WTC11 (cell line): Measurements from ENCODE around the gene P3R3URF. TPM values are rescaled to one million over a fixed set of nuclear protein-coding genes. Genes with fewer than 3 reads are reported as not detected.

Experiments used
- ATAC-seq: fragments of 200-7000 bp; cut with Tn5 transposase; 2 replicates; pipeline ENCODE4 v1.10.0; 2021; ENCODE audit warnings: mild to moderate bottlenecking, moderate library complexity
- CTCF ChIA-PET: fragments of 300-600 bp; sonication (Branson Sonifier 250); formaldehyde crosslinking; loops from one replicate; lab custom pipeline; 2021; ENCODE audit warnings: antibody characterized with exemption; lab: Charles Lee
- POLR2A ChIA-PET: fragments of 350-600 bp; sonication (Branson Sonifier 250); formaldehyde crosslinking; loops from one replicate; lab custom pipeline; 2021; ENCODE audit warnings: antibody characterized with exemption; lab: Charles Lee
- DNase-seq: peaks from one replicate; pipeline ENCODE4 v3.0.0; 2021; ENCODE audit warnings: low spot score
- H3K27ac Mint-ChIP-seq: 2 replicates; pipeline ENCODE4 v1.8.0; 2021; ENCODE audit warnings: mixed read lengths
- H3K27me3 Mint-ChIP-seq: 2 replicates; pipeline ENCODE4 v1.8.0; 2021; ENCODE audit warnings: low read depth, mild to moderate bottlenecking, moderate library complexity, mixed read lengths
- H3K36me3 Mint-ChIP-seq: 2 replicates; pipeline ENCODE4 v1.8.0; 2021; ENCODE audit warnings: mixed read lengths
- H3K4me1 Mint-ChIP-seq: 2 replicates; pipeline ENCODE4 v1.8.0; 2022; ENCODE audit warnings: mixed read lengths
- H3K4me3 Mint-ChIP-seq: 2 replicates; pipeline ENCODE4 v1.8.0; 2021; ENCODE audit warnings: mild to moderate bottlenecking, moderate library complexity, mixed read lengths
- H3K9me3 Mint-ChIP-seq: 2 replicates; pipeline ENCODE4 v1.8.0; 2021; ENCODE audit warnings: mixed read lengths
- CREB1 ChIP-seq: sonication (generic); formaldehyde crosslinking; IDR thresholded peaks from 2 replicates; pipeline ENCODE4 v1.8.0; 2023; ENCODE audit warnings: mild to moderate bottlenecking, missing genetic modification reagents
- CREM ChIP-seq: sonication (generic); formaldehyde crosslinking; IDR thresholded peaks from 2 replicates; pipeline ENCODE4 v1.8.1; 2022; ENCODE audit warnings: mild to moderate bottlenecking, missing genetic modification reagents, moderate library complexity
- ELF4 ChIP-seq: sonication (generic); formaldehyde crosslinking; IDR thresholded peaks from 2 replicates; pipeline ENCODE4 v1.8.1; 2022; ENCODE audit warnings: low read depth, mild to moderate bottlenecking, moderate library complexity, missing genetic modification reagents
- ETV6 ChIP-seq: sonication (generic); formaldehyde crosslinking; IDR thresholded peaks from 2 replicates; pipeline ENCODE4 v1.8.1; 2022; ENCODE audit warnings: mild to moderate bottlenecking, missing genetic modification reagents
- JUN ChIP-seq: sonication (generic); formaldehyde crosslinking; IDR thresholded peaks from 2 replicates; pipeline ENCODE4 v1.8.0; 2023; ENCODE audit warnings: mild to moderate bottlenecking, missing genetic modification reagents
- KAT7 ChIP-seq: sonication (generic); formaldehyde crosslinking; IDR thresholded peaks from 2 replicates; pipeline ENCODE4 v1.8.1; 2023; ENCODE audit warnings: missing genetic modification reagents, mild to moderate bottlenecking, borderline replicate concordance
- MXD4 ChIP-seq: fragments of 250-450 bp; sonication (Bioruptor Pico); IDR thresholded peaks from 2 replicates; pipeline ENCODE4 v1.8.0; 2021; ENCODE audit warnings: mild to moderate bottlenecking, moderate library complexity, borderline replicate concordance
- NFATC4 ChIP-seq: fragments of 250-450 bp; sonication (Bioruptor Pico); IDR thresholded peaks from 2 replicates; pipeline ENCODE4 v1.9.0; 2021; ENCODE audit warnings: mild to moderate bottlenecking
- NFYB ChIP-seq: sonication (generic); formaldehyde crosslinking; conservative IDR thresholded peaks from 2 replicates; pipeline ENCODE4 v1.8.0; 2022; ENCODE audit warnings: low read depth, missing genetic modification reagents
- OVOL2 ChIP-seq: fragments of 250-450 bp; sonication (Bioruptor Pico); IDR thresholded peaks from 2 replicates; pipeline ENCODE4 v1.9.0; 2021; ENCODE audit warnings: mild to moderate bottlenecking, borderline replicate concordance
- PRRX2 ChIP-seq: fragments of 250-450 bp; sonication (Bioruptor Pico); IDR thresholded peaks from 2 replicates; pipeline ENCODE4 v1.8.0; 2021; ENCODE audit warnings: mild to moderate bottlenecking
- RELA ChIP-seq: sonication (generic); formaldehyde crosslinking; IDR thresholded peaks from 2 replicates; pipeline ENCODE4 v1.8.1; 2022; ENCODE audit warnings: missing genetic modification reagents, mild to moderate bottlenecking, borderline replicate concordance
- SP1 ChIP-seq: sonication (generic); formaldehyde crosslinking; conservative IDR thresholded peaks from 2 replicates; pipeline ENCODE4 v1.8.1; 2022; ENCODE audit warnings: missing genetic modification reagents
- TEAD1 ChIP-seq: sonication (generic); formaldehyde crosslinking; IDR thresholded peaks from 2 replicates; pipeline ENCODE4 v1.8.0; 2022; ENCODE audit warnings: mild to moderate bottlenecking, missing genetic modification reagents
- ZNF396 ChIP-seq: fragments of 250-450 bp; sonication (Bioruptor Pico); IDR thresholded peaks from 2 replicates; pipeline ENCODE4 v1.8.0; 2021; ENCODE audit warnings: mild to moderate bottlenecking, moderate library complexity, borderline replicate concordance
- ZNF423 ChIP-seq: fragments of 250-450 bp; sonication (Bioruptor Pico); IDR thresholded peaks from 2 replicates; pipeline ENCODE4 v2.1.2; 2022; ENCODE audit warnings: mild to moderate bottlenecking, moderate library complexity
- total RNA-seq: library from RNA; stranded (reverse); gene quantifications from 3 replicates; pipeline ENCODE4 v1.2.3, GENCODE V29; 2021
- TF ChIP-seq, protein P1 (sequence below): sonication (generic); formaldehyde crosslinking; IDR thresholded peaks from 2 replicates; pipeline ENCODE4 v1.8.1; 2023; ENCODE audit warnings: mild to moderate bottlenecking, missing genetic modification reagents, borderline replicate concordance
- TF ChIP-seq, protein P2 (sequence below): fragments of 250-450 bp; sonication (Bioruptor Pico); IDR thresholded peaks from 2 replicates; pipeline ENCODE4 v1.9.0; 2021; ENCODE audit warnings: mild to moderate bottlenecking, borderline replicate concordance
- TF ChIP-seq, protein P3 (sequence below): sonication (generic); formaldehyde crosslinking; IDR thresholded peaks from 2 replicates; pipeline ENCODE4 v1.8.1; 2023; ENCODE audit warnings: mild to moderate bottlenecking, missing genetic modification reagents
- TF ChIP-seq, protein P4 (sequence below): sonication (generic); formaldehyde crosslinking; conservative IDR thresholded peaks from 2 replicates; pipeline ENCODE4 v1.8.1; 2022; ENCODE audit warnings: mild to moderate bottlenecking, missing genetic modification reagents

P3R3URF gene
- total RNA-seq, 1 experiment from 2014 or later = not detected

DNA sequence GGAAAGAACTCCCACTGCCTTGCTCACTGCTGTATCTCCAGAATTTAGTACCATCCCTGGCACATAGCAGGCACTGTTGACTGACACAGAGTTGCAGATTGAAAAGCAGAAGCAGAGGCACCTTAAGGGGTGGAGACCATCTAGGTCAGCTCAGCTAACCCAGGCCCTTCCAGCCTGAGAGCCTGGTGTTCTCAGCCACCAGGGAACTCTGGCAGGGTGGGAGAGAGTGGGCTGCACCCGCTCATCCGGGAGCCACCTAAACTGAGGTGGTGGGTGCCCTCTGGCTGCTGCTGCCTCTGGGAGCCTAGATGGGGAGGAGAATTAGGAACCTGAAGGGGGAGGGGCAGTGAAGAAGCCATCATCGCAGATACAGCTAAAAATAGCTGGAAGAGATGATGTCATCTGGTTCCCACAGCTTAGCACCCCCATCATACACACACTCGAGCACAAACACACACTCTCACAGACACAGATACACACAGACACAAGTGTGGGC lies 2.9 kb downstream of the P3R3URF start (continued):
- TF ChIP-seq, protein P1, sequence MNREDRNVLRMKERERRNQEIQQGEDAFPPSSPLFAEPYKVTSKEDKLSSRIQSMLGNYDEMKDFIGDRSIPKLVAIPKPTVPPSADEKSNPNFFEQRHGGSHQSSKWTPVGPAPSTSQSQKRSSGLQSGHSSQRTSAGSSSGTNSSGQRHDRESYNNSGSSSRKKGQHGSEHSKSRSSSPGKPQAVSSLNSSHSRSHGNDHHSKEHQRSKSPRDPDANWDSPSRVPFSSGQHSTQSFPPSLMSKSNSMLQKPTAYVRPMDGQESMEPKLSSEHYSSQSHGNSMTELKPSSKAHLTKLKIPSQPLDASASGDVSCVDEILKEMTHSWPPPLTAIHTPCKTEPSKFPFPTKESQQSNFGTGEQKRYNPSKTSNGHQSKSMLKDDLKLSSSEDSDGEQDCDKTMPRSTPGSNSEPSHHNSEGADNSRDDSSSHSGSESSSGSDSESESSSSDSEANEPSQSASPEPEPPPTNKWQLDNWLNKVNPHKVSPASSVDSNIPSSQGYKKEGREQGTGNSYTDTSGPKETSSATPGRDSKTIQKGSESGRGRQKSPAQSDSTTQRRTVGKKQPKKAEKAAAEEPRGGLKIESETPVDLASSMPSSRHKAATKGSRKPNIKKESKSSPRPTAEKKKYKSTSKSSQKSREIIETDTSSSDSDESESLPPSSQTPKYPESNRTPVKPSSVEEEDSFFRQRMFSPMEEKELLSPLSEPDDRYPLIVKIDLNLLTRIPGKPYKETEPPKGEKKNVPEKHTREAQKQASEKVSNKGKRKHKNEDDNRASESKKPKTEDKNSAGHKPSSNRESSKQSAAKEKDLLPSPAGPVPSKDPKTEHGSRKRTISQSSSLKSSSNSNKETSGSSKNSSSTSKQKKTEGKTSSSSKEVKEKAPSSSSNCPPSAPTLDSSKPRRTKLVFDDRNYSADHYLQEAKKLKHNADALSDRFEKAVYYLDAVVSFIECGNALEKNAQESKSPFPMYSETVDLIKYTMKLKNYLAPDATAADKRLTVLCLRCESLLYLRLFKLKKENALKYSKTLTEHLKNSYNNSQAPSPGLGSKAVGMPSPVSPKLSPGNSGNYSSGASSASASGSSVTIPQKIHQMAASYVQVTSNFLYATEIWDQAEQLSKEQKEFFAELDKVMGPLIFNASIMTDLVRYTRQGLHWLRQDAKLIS (CRISPR knock-in tag) = no peak
- TF ChIP-seq NFYB (CRISPR knock-in tag) = no peak
- no peak for TF ChIP-seq CREB1 (CRISPR knock-in tag)

DNA sequence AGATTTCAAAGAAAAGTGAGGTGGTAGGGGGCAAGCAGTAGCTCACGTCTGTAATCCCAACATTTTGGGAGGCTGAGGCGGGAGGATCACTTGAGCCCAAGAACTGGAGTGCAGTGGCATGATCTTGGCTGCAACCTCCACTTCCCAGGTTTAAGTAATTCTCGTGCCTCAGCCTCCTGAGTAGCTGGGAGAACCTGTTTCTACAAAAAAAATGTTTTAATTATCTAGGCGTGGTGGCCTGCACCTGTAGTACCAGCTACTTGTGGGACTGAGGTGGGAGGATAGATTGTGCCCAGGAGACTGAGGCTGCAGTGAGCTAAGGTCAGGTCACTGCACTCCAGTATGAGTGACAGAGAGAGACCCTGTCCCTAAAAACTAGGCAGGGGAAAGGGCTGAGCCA lies 4.0 kb downstream of the P3R3URF start:
- H3K4me1 Mint-ChIP-seq = peaks cover 15% of the 10 kb centered on the region
- H3K36me3 Mint-ChIP-seq = no peaks in the 10 kb centered on the region
- peaks cover 31% of the 10 kb centered on the region for H3K27me3 Mint-ChIP-seq
- TF ChIP-seq NFATC4 (CRISPR knock-in tag) (no peak), ZNF423 (CRISPR knock-in tag) (no peak), ZNF396 (CRISPR knock-in tag) (no peak), ETV6 (CRISPR knock-in tag) (no peak), ELF4 (CRISPR knock-in tag) (no peak), MXD4 (CRISPR knock-in tag) (no peak), NFYB (CRISPR knock-in tag) (no peak), RELA (no peak), KAT7 (CRISPR knock-in tag) (no peak), SP1 (CRISPR knock-in tag) (no peak), JUN (CRISPR knock-in tag) (no peak), TEAD1 (no peak), PRRX2 (CRISPR knock-in tag) (no peak), OVOL2 (CRISPR knock-in tag) (no peak), CREM (CRISPR knock-in tag) (no peak)
- TF ChIP-seq, protein P2, sequence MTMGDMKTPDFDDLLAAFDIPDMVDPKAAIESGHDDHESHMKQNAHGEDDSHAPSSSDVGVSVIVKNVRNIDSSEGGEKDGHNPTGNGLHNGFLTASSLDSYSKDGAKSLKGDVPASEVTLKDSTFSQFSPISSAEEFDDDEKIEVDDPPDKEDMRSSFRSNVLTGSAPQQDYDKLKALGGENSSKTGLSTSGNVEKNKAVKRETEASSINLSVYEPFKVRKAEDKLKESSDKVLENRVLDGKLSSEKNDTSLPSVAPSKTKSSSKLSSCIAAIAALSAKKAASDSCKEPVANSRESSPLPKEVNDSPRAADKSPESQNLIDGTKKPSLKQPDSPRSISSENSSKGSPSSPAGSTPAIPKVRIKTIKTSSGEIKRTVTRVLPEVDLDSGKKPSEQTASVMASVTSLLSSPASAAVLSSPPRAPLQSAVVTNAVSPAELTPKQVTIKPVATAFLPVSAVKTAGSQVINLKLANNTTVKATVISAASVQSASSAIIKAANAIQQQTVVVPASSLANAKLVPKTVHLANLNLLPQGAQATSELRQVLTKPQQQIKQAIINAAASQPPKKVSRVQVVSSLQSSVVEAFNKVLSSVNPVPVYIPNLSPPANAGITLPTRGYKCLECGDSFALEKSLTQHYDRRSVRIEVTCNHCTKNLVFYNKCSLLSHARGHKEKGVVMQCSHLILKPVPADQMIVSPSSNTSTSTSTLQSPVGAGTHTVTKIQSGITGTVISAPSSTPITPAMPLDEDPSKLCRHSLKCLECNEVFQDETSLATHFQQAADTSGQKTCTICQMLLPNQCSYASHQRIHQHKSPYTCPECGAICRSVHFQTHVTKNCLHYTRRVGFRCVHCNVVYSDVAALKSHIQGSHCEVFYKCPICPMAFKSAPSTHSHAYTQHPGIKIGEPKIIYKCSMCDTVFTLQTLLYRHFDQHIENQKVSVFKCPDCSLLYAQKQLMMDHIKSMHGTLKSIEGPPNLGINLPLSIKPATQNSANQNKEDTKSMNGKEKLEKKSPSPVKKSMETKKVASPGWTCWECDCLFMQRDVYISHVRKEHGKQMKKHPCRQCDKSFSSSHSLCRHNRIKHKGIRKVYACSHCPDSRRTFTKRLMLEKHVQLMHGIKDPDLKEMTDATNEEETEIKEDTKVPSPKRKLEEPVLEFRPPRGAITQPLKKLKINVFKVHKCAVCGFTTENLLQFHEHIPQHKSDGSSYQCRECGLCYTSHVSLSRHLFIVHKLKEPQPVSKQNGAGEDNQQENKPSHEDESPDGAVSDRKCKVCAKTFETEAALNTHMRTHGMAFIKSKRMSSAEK = no peak
- TF ChIP-seq, protein P3, sequence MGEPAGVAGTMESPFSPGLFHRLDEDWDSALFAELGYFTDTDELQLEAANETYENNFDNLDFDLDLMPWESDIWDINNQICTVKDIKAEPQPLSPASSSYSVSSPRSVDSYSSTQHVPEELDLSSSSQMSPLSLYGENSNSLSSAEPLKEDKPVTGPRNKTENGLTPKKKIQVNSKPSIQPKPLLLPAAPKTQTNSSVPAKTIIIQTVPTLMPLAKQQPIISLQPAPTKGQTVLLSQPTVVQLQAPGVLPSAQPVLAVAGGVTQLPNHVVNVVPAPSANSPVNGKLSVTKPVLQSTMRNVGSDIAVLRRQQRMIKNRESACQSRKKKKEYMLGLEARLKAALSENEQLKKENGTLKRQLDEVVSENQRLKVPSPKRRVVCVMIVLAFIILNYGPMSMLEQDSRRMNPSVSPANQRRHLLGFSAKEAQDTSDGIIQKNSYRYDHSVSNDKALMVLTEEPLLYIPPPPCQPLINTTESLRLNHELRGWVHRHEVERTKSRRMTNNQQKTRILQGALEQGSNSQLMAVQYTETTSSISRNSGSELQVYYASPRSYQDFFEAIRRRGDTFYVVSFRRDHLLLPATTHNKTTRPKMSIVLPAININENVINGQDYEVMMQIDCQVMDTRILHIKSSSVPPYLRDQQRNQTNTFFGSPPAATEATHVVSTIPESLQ (CRISPR knock-in tag) = no peak
- TF ChIP-seq, protein P4, sequence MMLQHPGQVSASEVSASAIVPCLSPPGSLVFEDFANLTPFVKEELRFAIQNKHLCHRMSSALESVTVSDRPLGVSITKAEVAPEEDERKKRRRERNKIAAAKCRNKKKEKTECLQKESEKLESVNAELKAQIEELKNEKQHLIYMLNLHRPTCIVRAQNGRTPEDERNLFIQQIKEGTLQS (CRISPR knock-in tag) = no peak
- H3K9me3 Mint-ChIP-seq = no peaks in the 10 kb centered on the region
- H3K27ac Mint-ChIP-seq = no peak overlapping the region
- no peak for DNase-seq
- ATAC-seq = no peak
- ChIA-PET POLR2A (interaction anchor here (0.6 kb wide), 1 partner anchor 168 kb away, joined by 5 read pairs; no protein-coding TSS in a partner anchor), CTCF (interaction anchor here (0.9 kb wide), 1 partner anchor 51 kb away, joined by 3 read pairs; no protein-coding TSS in a partner anchor)
- no peak overlapping the region for H3K4me3 Mint-ChIP-seq
